Liver (tissue), 9 donors: ENCODE results near the gene SYS1. TPM values are rescaled to one million over a fixed set of nuclear protein-coding genes. Genes with fewer than 3 reads are reported as not detected.

ENCODE experiments used
- DNase-seq: peaks from one replicate; pipeline ENCODE4 v3.0.0-alpha.2; 2017; ENCODE audit warnings: low spot score
- H3K27ac ChIP-seq, 2 donors: one replicate each; pipeline ENCODE4 v1.7.0; 2013; ENCODE audit warnings: inconsistent platforms in 2 of 2, low read length in 2 of 2, control low read depth in 1 of 2, low read depth in 1 of 2, mild to moderate bottlenecking in 1 of 2
- H3K27me3 ChIP-seq, 4 donors: one replicate each; pipeline versions ENCODE4 v1.6.1 to v1.7.0; 2013; ENCODE audit warnings: low read length in 3 of 4, inconsistent platforms in 1 of 4, mild to moderate bottlenecking in 1 of 4, moderate library complexity in 1 of 4; ENCODE audit not compliant: control insufficient read depth in 4 of 4, insufficient read depth in 4 of 4
- H3K36me3 ChIP-seq, 4 donors: one replicate each; pipeline versions ENCODE4 v1.6.1 to v1.7.0; 2013; ENCODE audit warnings: low read length in 3 of 4, mild to moderate bottlenecking in 3 of 4, low read depth in 1 of 4, moderate library complexity in 1 of 4; ENCODE audit not compliant: control insufficient read depth in 4 of 4, insufficient read depth in 3 of 4
- H3K4me1 ChIP-seq, 4 donors: one replicate each; pipeline versions ENCODE4 v1.6.1 to v1.7.0; 2013; ENCODE audit warnings: low read length in 3 of 4, mild to moderate bottlenecking in 3 of 4, moderate library complexity in 1 of 4; ENCODE audit not compliant: control insufficient read depth in 4 of 4, insufficient read depth in 4 of 4
- H3K4me3 ChIP-seq, 3 donors: one replicate each; pipeline versions ENCODE4 v1.6.1 to v1.7.0; 2013; ENCODE audit warnings: low read length in 3 of 3, control low read depth in 1 of 3, low read depth in 1 of 3, mild to moderate bottlenecking in 1 of 3
- H3K9ac ChIP-seq, 2 donors: one replicate each; pipeline ENCODE4 v1.7.0; 2013; ENCODE audit warnings: low read length in 2 of 2, mild to moderate bottlenecking in 2 of 2, moderate library complexity in 2 of 2, control low read depth in 1 of 2, low read depth in 1 of 2
- H3K9me3 ChIP-seq, 4 donors: one replicate each; pipeline versions ENCODE4 v1.6.1 to v1.7.0; 2013; ENCODE audit warnings: low read length in 3 of 4; ENCODE audit not compliant: control insufficient read depth in 4 of 4
- EGR1 ChIP-seq, 2 donors: IDR thresholded peaks; 2 replicates each; pipeline ENCODE4 v1.6.1; 2016 to 2018; ENCODE audit warnings: antibody characterized with exemption in 2 of 2, low read depth in 2 of 2
- FOXA1 ChIP-seq: IDR thresholded peaks from 2 replicates; pipeline ENCODE4 v1.6.1; 2016; ENCODE audit warnings: antibody characterized with exemption
- GABPA ChIP-seq, 2 donors: IDR thresholded peaks in 1 of 2; conservative IDR thresholded peaks in 1 of 2; 2 replicates each; pipeline ENCODE4 v1.6.1; 2016; ENCODE audit warnings: antibody characterized with exemption in 2 of 2, mild to moderate bottlenecking in 1 of 2, moderate library complexity in 1 of 2
- HNF4A ChIP-seq, 2 donors: conservative IDR thresholded peaks; 2 replicates each; pipeline ENCODE4 v1.6.1; 2016; ENCODE audit warnings: antibody characterized with exemption in 2 of 2, mild to moderate bottlenecking in 2 of 2
- HNF4G ChIP-seq: IDR thresholded peaks from 2 replicates; pipeline ENCODE4 v1.6.1; 2016; ENCODE audit warnings: antibody characterized with exemption
- JUND ChIP-seq, 2 donors: IDR thresholded peaks; 2 replicates each; pipeline ENCODE4 v1.6.1; 2016; ENCODE audit warnings: antibody characterized with exemption in 2 of 2
- RAD21 ChIP-seq, 2 donors: IDR thresholded peaks; 2 replicates each; pipeline ENCODE4 v1.6.1; 2016; ENCODE audit warnings: antibody characterized with exemption in 2 of 2, mild to moderate bottlenecking in 2 of 2
- REST ChIP-seq: IDR thresholded peaks from 2 replicates; pipeline ENCODE4 v1.6.1; 2016; ENCODE audit warnings: antibody characterized with exemption, mild to moderate bottlenecking
- TAF1 ChIP-seq: conservative IDR thresholded peaks from 2 replicates; pipeline ENCODE4 v1.6.1; 2016; ENCODE audit warnings: antibody characterized with exemption, mild to moderate bottlenecking
- YY1 ChIP-seq: IDR thresholded peaks from 2 replicates; pipeline ENCODE4 v1.6.1; 2016; ENCODE audit warnings: antibody characterized with exemption, mild to moderate bottlenecking
- WGBS: extraction: QIAGEN DNeasy Blood & Tissue Kit; methylation state at CpG from one replicate; pipeline ENCODE4 v1.1.7; 2013; 5-methylcytosine and 5-hydroxymethylcytosine counted together
- polyA plus RNA-seq, 2 donors: library from polyadenylated mRNA; stranded (reverse) in 1 of 2; unstranded in 1 of 2; fragments of 200-250 nt in 1 of 2; fragments of >200 nt in 1 of 2; fragmentation: Nextera tagmentation in 1 of 2; extraction: Ambion mirVana in 1 of 2; gene quantifications; one replicate each; pipeline versions ENCODE4 v1.2.1 to v1.2.3, GENCODE V29; 2013 to 2015
- total RNA-seq, 2 donors: library from RNA; depleted of rRNA; stranded (reverse); fragments of >200 nt; gene quantifications; one replicate each; pipeline ENCODE4 v1.2.3, GENCODE V29; 2014
- TF ChIP-seq, protein P1 (sequence below): IDR thresholded peaks from 2 replicates; pipeline ENCODE4 v1.6.1; 2016; ENCODE audit warnings: antibody characterized with exemption
- TF ChIP-seq, protein P2 (sequence below): IDR thresholded peaks from 2 replicates; pipeline ENCODE4 v1.6.1; 2016; ENCODE audit warnings: antibody characterized with exemption
- donor health status: healthy.
- donor health status: healthy.
- donor health status: healthy.
- donor health status: healthy.
- donor health status: healthy.

SYS1 gene
- total and polyA plus RNA-seq, 4 donors: 15.0 to 37.8 (median 28.1) TPM

GRCh38 chr20:45339084-45339483, 23.9 kb upstream of the SYS1 start:
- Histone ChIP-seq H3K4me1 (peaks cover 23 to 76% (median 53%) of the 10 kb centered on the region in 4 donors), H3K4me3 (no peak overlapping the region), H3K27me3 (no peaks in the 10 kb centered on the region), H3K36me3 (peaks cover 2 to 29% (median 10%) of the 10 kb centered on the region in 4 donors), H3K9me3 (no peaks in the 10 kb centered on the region), H3K27ac (peak overlapping the region; percentile 81 to 97), H3K9ac (peak overlapping the region; percentile 48 to 69)
- 58% methylated on average over 6 of the region's 6 CpGs for WGBS
- no peak for DNase-seq
- TF ChIP-seq JUND (IDR thresholded peaks at IDR 0.05): no peak
- TF ChIP-seq REST: no peak
- TF ChIP-seq TAF1: no peak
- no peak for TF ChIP-seq EGR1 (IDR thresholded peaks at IDR 0.05; ENCODE audit: low read depth in 2 of 2)
- TF ChIP-seq FOXA1: no peak

DNA sequence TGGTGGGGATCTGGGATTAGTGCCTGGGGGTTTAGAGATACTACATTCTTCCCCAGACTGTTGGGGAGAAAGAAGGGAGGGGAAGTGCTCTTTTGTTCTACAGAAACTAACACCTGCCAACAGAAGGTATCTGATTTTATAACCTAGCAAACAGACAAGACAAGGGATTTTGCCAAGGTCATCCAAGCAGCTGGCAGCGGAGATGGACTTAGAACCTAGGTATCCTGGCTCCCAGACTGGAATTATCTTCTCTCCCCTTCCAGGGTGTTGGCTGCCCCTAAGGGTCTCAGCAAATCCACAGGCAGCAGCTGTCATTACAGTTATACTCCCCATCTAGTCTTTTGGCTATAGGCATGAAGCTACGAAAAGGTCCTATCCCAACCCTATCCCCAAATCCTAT, 23.2 kb upstream of the SYS1 start:
- H3K36me3 ChIP-seq: peaks cover 2 to 24% (median 8%) of the 10 kb centered on the region in 4 donors
- H3K4me1 ChIP-seq: peaks cover 23 to 82% (median 53%) of the 10 kb centered on the region in 4 donors
- H3K27ac ChIP-seq: peak overlapping the region; percentile 81 to 97
- H3K9ac ChIP-seq: peak overlapping the region; percentile 14 to 56
- H3K4me3 ChIP-seq: peak overlapping the region in 1 of 3 donors; percentile 9
- DNase-seq: no peak
- no peaks in the 10 kb centered on the region for H3K9me3 ChIP-seq
- no peaks in the 10 kb centered on the region for H3K27me3 ChIP-seq
- TF ChIP-seq REST: no peak
- no peak for TF ChIP-seq RAD21 (IDR thresholded peaks at IDR 0.05)
- TF ChIP-seq HNF4G: peak; percentile 40
- TF ChIP-seq HNF4A (conservative IDR thresholded peaks at IDR 0.05): peak; percentile 64 to 88
- TF ChIP-seq YY1: no peak
- no peak for TF ChIP-seq EGR1 (IDR thresholded peaks at IDR 0.05; ENCODE audit: low read depth in 2 of 2)
- TF ChIP-seq GABPA (IDR thresholded peaks at IDR 0.05 in 1 of 2, conservative IDR thresholded peaks at IDR 0.05 in 1 of 2): no peak
- TF ChIP-seq, protein P1, sequence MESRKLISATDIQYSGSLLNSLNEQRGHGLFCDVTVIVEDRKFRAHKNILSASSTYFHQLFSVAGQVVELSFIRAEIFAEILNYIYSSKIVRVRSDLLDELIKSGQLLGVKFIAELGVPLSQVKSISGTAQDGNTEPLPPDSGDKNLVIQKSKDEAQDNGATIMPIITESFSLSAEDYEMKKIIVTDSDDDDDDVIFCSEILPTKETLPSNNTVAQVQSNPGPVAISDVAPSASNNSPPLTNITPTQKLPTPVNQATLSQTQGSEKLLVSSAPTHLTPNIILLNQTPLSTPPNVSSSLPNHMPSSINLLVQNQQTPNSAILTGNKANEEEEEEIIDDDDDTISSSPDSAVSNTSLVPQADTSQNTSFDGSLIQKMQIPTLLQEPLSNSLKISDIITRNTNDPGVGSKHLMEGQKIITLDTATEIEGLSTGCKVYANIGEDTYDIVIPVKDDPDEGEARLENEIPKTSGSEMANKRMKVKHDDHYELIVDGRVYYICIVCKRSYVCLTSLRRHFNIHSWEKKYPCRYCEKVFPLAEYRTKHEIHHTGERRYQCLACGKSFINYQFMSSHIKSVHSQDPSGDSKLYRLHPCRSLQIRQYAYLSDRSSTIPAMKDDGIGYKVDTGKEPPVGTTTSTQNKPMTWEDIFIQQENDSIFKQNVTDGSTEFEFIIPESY: no peak
- TF ChIP-seq, protein P2, sequence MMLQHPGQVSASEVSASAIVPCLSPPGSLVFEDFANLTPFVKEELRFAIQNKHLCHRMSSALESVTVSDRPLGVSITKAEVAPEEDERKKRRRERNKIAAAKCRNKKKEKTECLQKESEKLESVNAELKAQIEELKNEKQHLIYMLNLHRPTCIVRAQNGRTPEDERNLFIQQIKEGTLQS: no peak
- WGBS: 63% methylated on average over 2 of the region's 2 CpGs
